Activated CD8-positive, alpha-beta T cell treated with anti-CD3 and anti-CD28 coated beads for 36 hours (primary cell): ENCODE results near the gene MICAL2. TPM values are rescaled to one million over a fixed set of nuclear protein-coding genes. Genes with fewer than 3 reads are reported as not detected.
A peak's percentile ranks its signal among the peaks of the same experiment; 100 is the strongest.

Source experiments
- ATAC-seq: fragments of 200-7000 bp; cut with Tn5 transposase; one replicate; pipeline ENCODE4 v1.10.0; 2021; ENCODE audit warnings: mild to moderate bottlenecking, moderate library complexity
- CTCF ChIA-PET: fragments of 350-600 bp; sonication (Branson Sonifier 250); formaldehyde crosslinking; loops from one replicate; lab custom pipeline; 2021; ENCODE audit warnings: antibody characterized with exemption; lab: Charles Lee
- POLR2A ChIA-PET: fragments of 350-600 bp; sonication (Branson Sonifier 250); formaldehyde crosslinking; loops from one replicate; lab custom pipeline; 2021; ENCODE audit warnings: antibody characterized with exemption; lab: Charles Lee
- DNase-seq: peaks from one replicate; pipeline ENCODE4 v3.0.0-alpha.2; 2020
- H3K27ac Mint-ChIP-seq: one replicate; pipeline ENCODE4 v1.8.0; 2021; ENCODE audit warnings: mild to moderate bottlenecking, mixed read lengths
- H3K27me3 Mint-ChIP-seq: one replicate; pipeline ENCODE4 v1.8.0; 2021; ENCODE audit warnings: mixed read lengths
- H3K36me3 Mint-ChIP-seq: one replicate; pipeline ENCODE4 v1.8.0; 2021; ENCODE audit warnings: low read depth, mixed read lengths
- H3K4me1 Mint-ChIP-seq: one replicate; pipeline ENCODE4 v1.8.0; 2021; ENCODE audit warnings: low read depth, mixed read lengths
- H3K4me3 Mint-ChIP-seq: one replicate; pipeline ENCODE4 v1.8.0; 2021; ENCODE audit warnings: mild to moderate bottlenecking, moderate library complexity, mixed read lengths
- H3K9me3 Mint-ChIP-seq: one replicate; pipeline ENCODE4 v1.8.0; 2021; ENCODE audit warnings: mixed read lengths
- intact Hi-C: fragments of 100-400 bp; cut with micrococcal nuclease; formaldehyde crosslinking; loops from one replicate; pipeline ENCODE4 v1.10.0; 2022
- total RNA-seq, 2 experiments: library from RNA; stranded (reverse); gene quantifications; one replicate each; pipeline ENCODE4 v1.2.3, GENCODE V29; 2021
- TF ChIP-seq, protein P1 (sequence below): fragments of 200-600 bp; IDR thresholded peaks from one replicate; pipeline ENCODE4 v1.8.0; 2022; ENCODE audit warnings: antibody characterized with exemption, mild to moderate bottlenecking

MICAL2 gene
- total RNA-seq, 2 experiments from 2014 or later = 99.8 to 105 TPM

GRCh38 chr11:12076840-12077534 is 33.4 kb upstream of the MICAL2 start:
- intact Hi-C loops = no loop called here
- ChIA-PET POLR2A (no interaction called here), CTCF (interaction anchor here (1.0 to 1.2 kb wide), 2 partner anchors 33 to 74 kb away, joined by 3 read pairs; no protein-coding TSS in a partner anchor)
- no peaks in the 10 kb centered on the region for H3K27me3 Mint-ChIP-seq
- no peaks in the 10 kb centered on the region for H3K36me3 Mint-ChIP-seq
- H3K4me3 Mint-ChIP-seq = no peak overlapping the region
- ATAC-seq (no peak), DNase-seq (no peak)
- no peaks in the 10 kb centered on the region for H3K4me1 Mint-ChIP-seq
- TF ChIP-seq, protein P1, sequence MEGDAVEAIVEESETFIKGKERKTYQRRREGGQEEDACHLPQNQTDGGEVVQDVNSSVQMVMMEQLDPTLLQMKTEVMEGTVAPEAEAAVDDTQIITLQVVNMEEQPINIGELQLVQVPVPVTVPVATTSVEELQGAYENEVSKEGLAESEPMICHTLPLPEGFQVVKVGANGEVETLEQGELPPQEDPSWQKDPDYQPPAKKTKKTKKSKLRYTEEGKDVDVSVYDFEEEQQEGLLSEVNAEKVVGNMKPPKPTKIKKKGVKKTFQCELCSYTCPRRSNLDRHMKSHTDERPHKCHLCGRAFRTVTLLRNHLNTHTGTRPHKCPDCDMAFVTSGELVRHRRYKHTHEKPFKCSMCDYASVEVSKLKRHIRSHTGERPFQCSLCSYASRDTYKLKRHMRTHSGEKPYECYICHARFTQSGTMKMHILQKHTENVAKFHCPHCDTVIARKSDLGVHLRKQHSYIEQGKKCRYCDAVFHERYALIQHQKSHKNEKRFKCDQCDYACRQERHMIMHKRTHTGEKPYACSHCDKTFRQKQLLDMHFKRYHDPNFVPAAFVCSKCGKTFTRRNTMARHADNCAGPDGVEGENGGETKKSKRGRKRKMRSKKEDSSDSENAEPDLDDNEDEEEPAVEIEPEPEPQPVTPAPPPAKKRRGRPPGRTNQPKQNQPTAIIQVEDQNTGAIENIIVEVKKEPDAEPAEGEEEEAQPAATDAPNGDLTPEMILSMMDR = no peak
- H3K9me3 Mint-ChIP-seq = no peaks in the 10 kb centered on the region
- H3K27ac Mint-ChIP-seq = no peak overlapping the region

- Mint-ChIP-seq H3K27ac (no peak overlapping the region), H3K9me3 (no peaks in the 10 kb centered on the region), H3K4me1 (no peaks in the 10 kb centered on the region), H3K27me3 (no peaks in the 10 kb centered on the region), H3K36me3 (no peaks in the 10 kb centered on the region), H3K4me3 (no peak overlapping the region)
- DNase-seq (no peak), ATAC-seq (no peak)
- ChIA-PET CTCF (interaction anchor here (1.2 to 1.5 kb wide), 2 partner anchors 9 to 34 kb away, joined by 3 to 6 read pairs; no protein-coding TSS in a partner anchor), POLR2A (no interaction called here)
- intact Hi-C loops = no loop called here
- TF ChIP-seq, protein P1 = no peak
Observed at GRCh38 chr11:12077535-12078280, 32.7 kb upstream of the MICAL2 start.

GRCh38 chr11:12079726-12080556 is 30.4 kb upstream of the MICAL2 start:
- CTCF ChIA-PET = interaction anchor here (1.4 kb wide), 1 partner anchor 201 kb away, joined by 3 read pairs; no protein-coding TSS in a partner anchor
- Mint-ChIP-seq H3K27me3 (no peaks in the 10 kb centered on the region), H3K9me3 (peaks cover 2% of the 10 kb centered on the region), H3K27ac (no peak overlapping the region), H3K4me1 (peaks cover 7% of the 10 kb centered on the region), H3K36me3 (no peaks in the 10 kb centered on the region), H3K4me3 (no peak overlapping the region)
- POLR2A ChIA-PET = no interaction called here
- TF ChIP-seq, protein P1 = no peak
- intact Hi-C loops = no loop called here
- ATAC-seq (no peak), DNase-seq (no peak)

GRCh38 chr11:12083380-12083779 is 27.0 kb upstream of the MICAL2 start:
- intact Hi-C loops = no loop called here
- CTCF ChIA-PET = interaction anchor here (1.1 to 2.0 kb wide), 4 partner anchors 15 to 153 kb away, joined by 3 to 6 read pairs (median 5); no protein-coding TSS in a partner anchor
- peak overlapping the region; percentile 46 for H3K27ac Mint-ChIP-seq

More at GRCh38 chr11:12083380-12083779, 27.0 kb upstream of the MICAL2 start:
- peaks cover 2% of the 10 kb centered on the region for H3K9me3 Mint-ChIP-seq
- POLR2A ChIA-PET = interaction anchor here (0.6 kb wide), 1 partner anchor 125 kb away, joined by 3 read pairs; no protein-coding TSS in a partner anchor
- ATAC-seq (no peak), DNase-seq (peak; percentile 54)
- TF ChIP-seq, protein P1 = no peak
- no peaks in the 10 kb centered on the region for H3K36me3 Mint-ChIP-seq
- no peaks in the 10 kb centered on the region for H3K27me3 Mint-ChIP-seq
- H3K4me1 Mint-ChIP-seq = peaks cover 38% of the 10 kb centered on the region
- H3K4me3 Mint-ChIP-seq = no peak overlapping the region
